CD4-positive, alpha-beta T cell treated with Interleukin-15 for 4 hours (primary cell): Measurements from ENCODE around the gene WIZ.

ENCODE experiments used
- DNase-seq: peaks from one replicate; pipeline ENCODE4 v3.0.0-alpha.2; 2020; ENCODE audit warnings: low spot score

WIZ gene

GRCh38 chr19:15444505-15445226 lies 5.1 kb downstream of the WIZ start:
- no peak for DNase-seq

- DNase-seq = no peak
Observed at GRCh38 chr19:15443838-15444237, 5.9 kb downstream of the WIZ start.

GRCh38 chr19:15443325-15443724 lies 6.4 kb downstream of the WIZ start:
- DNase-seq = no peak

GRCh38 chr19:15442142-15442920 lies 7.4 kb downstream of the WIZ start:
- no peak for DNase-seq

GRCh38 chr19:15441317-15441716 lies 8.4 kb downstream of the WIZ start:
- DNase-seq = no peak

- DNase-seq = no peak
Observed at GRCh38 chr19:15439821-15440641, 9.7 kb downstream of the WIZ start.

GRCh38 chr19:15439078-15439799 lies 10.5 kb downstream of the WIZ start:
- no peak for DNase-seq

- DNase-seq = no peak
Observed at GRCh38 chr19:15438577-15438976, 11.2 kb downstream of the WIZ start.

- no peak for DNase-seq
Observed at GRCh38 chr19:15438124-15438496, 11.6 kb downstream of the WIZ start.

- no peak for DNase-seq
Observed at GRCh38 chr19:15437355-15438123, 12.2 kb downstream of the WIZ start.

- no peak for DNase-seq
Observed at GRCh38 chr19:15436826-15437110, 13.0 kb downstream of the WIZ start.

GRCh38 chr19:15436012-15436825 lies 13.5 kb downstream of the WIZ start:
- DNase-seq = no peak

- DNase-seq = no peak
Observed at GRCh38 chr19:15433519-15434069, 16.2 kb downstream of the WIZ start.

GRCh38 chr19:15432629-15433518 lies 16.9 kb downstream of the WIZ start:
- peak; percentile 92 for DNase-seq

- DNase-seq = no peak
Observed at GRCh38 chr19:15432018-15432494, 17.7 kb downstream of the WIZ start.

- no peak for DNase-seq
Observed at GRCh38 chr19:15431396-15432017, 18.2 kb downstream of the WIZ start.

- DNase-seq = no peak
Observed at GRCh38 chr19:15430526-15431120, 19.1 kb downstream of the WIZ start.

- DNase-seq = no peak
Observed at GRCh38 chr19:15429825-15430467, 19.8 kb downstream of the WIZ start.
